PC-9 (cell line): ENCODE results near the gene MYO18B.

Source experiments
- EZH2 ChIP-seq: fragments of 200-600 bp; sonication (generic); IDR thresholded peaks from 2 replicates; pipeline ENCODE4 v1.8.0; 2017; ENCODE audit warnings: antibody characterized with exemption, low read depth
- TF ChIP-seq, protein P1 (sequence below): fragments of 200-600 bp; sonication (generic); conservative IDR thresholded peaks from 2 replicates; pipeline ENCODE4 v1.6.1; 2017; ENCODE audit warnings: mixed run types, antibody characterized with exemption, mild to moderate bottlenecking, moderate library complexity

DNA sequence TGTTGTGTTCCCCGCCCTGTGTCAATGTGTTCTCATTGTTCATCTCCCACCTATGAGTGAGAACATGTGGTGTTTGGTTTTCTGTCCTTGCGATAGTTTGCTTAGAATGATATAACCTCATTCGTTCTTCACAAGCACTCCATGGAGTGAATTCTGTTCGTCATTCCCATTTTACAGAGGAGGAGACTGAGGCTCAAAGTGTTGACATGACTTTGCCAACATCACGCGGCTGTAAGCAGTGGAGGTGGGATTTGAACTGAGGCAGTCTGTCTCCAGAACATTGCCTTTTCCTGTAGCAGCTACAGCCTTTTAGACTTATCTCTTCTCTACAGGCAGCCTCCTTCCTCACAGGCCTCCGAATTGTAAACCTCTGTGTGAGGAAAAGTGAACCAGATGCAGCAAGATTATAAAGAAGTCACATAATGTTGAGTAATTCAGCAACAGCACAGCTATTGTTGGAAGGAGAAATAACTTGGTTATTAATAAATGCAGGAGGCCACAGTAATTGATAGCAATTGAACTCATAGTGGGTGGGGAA, 74.6 kb downstream of the MYO18B start:
- TF ChIP-seq, protein P1, sequence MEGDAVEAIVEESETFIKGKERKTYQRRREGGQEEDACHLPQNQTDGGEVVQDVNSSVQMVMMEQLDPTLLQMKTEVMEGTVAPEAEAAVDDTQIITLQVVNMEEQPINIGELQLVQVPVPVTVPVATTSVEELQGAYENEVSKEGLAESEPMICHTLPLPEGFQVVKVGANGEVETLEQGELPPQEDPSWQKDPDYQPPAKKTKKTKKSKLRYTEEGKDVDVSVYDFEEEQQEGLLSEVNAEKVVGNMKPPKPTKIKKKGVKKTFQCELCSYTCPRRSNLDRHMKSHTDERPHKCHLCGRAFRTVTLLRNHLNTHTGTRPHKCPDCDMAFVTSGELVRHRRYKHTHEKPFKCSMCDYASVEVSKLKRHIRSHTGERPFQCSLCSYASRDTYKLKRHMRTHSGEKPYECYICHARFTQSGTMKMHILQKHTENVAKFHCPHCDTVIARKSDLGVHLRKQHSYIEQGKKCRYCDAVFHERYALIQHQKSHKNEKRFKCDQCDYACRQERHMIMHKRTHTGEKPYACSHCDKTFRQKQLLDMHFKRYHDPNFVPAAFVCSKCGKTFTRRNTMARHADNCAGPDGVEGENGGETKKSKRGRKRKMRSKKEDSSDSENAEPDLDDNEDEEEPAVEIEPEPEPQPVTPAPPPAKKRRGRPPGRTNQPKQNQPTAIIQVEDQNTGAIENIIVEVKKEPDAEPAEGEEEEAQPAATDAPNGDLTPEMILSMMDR: no peak
- no peak for TF ChIP-seq EZH2
